H1 (cell line): ENCODE data around the gene ACOT11. TPM values are rescaled to one million over a fixed set of nuclear protein-coding genes. Genes with fewer than 3 reads are reported as not detected.

Experiments
- CBX8 ChIP-seq: fragments of 300-800, 300-1000 bp; sonication (generic); IDR thresholded peaks from 2 replicates; pipeline ENCODE4 v1.7.1; 2016; ENCODE audit warnings: low read depth, low read length, borderline replicate concordance
- CEBPB ChIP-seq: IDR thresholded peaks from 2 replicates; pipeline ENCODE4 v1.6.1; 2012; ENCODE audit warnings: low read depth, low read length
- CHD2 ChIP-seq: IDR thresholded peaks from 2 replicates; pipeline ENCODE4 v1.6.1; 2012; ENCODE audit warnings: low read length, improper control_type of control experiment
- CHD7 ChIP-seq: fragments of 300-600 bp; sonication (generic); IDR thresholded peaks from 2 replicates; pipeline ENCODE4 v1.7.1; 2012; ENCODE audit warnings: low read length, moderate library complexity, mild to moderate bottlenecking, inconsistent platforms; ENCODE audit not compliant: insufficient replicate concordance
- E2F6 ChIP-seq: IDR thresholded peaks from 2 replicates; pipeline ENCODE4 v1.6.1; 2012; ENCODE audit warnings: inconsistent platforms
- FOSL1 ChIP-seq: IDR thresholded peaks from 2 replicates; pipeline ENCODE4 v1.6.1; 2011; ENCODE audit warnings: mild to moderate bottlenecking, low read depth, low read length, moderate library complexity; ENCODE audit not compliant: insufficient read depth
- SAP30 ChIP-seq: fragments of 300-600 bp; sonication (generic); IDR thresholded peaks from 2 replicates; pipeline ENCODE4 v1.7.1; 2012; ENCODE audit warnings: low read length, moderate library complexity, mild to moderate bottlenecking, inconsistent platforms; ENCODE audit not compliant: insufficient read depth, insufficient replicate concordance
- TAF1 ChIP-seq: IDR thresholded peaks from 2 replicates; pipeline ENCODE4 v1.6.1; 2011; ENCODE audit warnings: mild to moderate bottlenecking, low read depth, low read length
- polyA plus RNA-seq, 7 experiments: library from polyadenylated mRNA; depleted of rRNA in 3 of 7; stranded (reverse) in 5 of 7; unstranded in 2 of 7; fragments of >200 nt in 5 of 7; fragments of 200-250 nt in 2 of 7; gene quantifications; 1 replicate in 5 of 7; 2 replicates in 1 of 7; 4 replicates in 1 of 7; pipeline versions ENCODE4 v1.2.1 to v1.2.3, GENCODE V29; 2011 to 2013; ENCODE audit warnings: missing spikeins in 2 of 7, mixed read lengths in 2 of 7
- total RNA-seq: library from RNA; stranded (reverse); fragmentation: NEBNext Ultra II Directional; extraction: Animal tissue kit (Norgen Biotek cat#: 25700); gene quantifications from 2 replicates; pipeline ENCODE4 v1.2.1, GENCODE V29; 2021

ACOT11 gene
- total and polyA plus RNA-seq, 2 of the 8 experiments (the other 6 are each of a cell fraction or from before 2014, with no cell fraction given): 3.8 to 4.5 TPM

- no peak for TF ChIP-seq E2F6
- no peak for TF ChIP-seq SAP30
- TF ChIP-seq CHD7: no peak
- TF ChIP-seq FOSL1: no peak
- TF ChIP-seq TAF1: no peak
- no peak for TF ChIP-seq CEBPB
- TF ChIP-seq CHD2: no peak
- no peak for TF ChIP-seq CBX8
Measured at GRCh38 chr1:54643736-54644135, 95.7 kb downstream of the ACOT11 start (continued).
